K562 (cell line): Measurements from ENCODE around the gene FADS6. TPM values are rescaled to one million over a fixed set of nuclear protein-coding genes. Genes with fewer than 3 reads are reported as not detected.

Source experiments
- ATAC-seq: fragments of 200-7000 bp; cut with Tn5 transposase; 3 replicates; pipeline ENCODE4 v1.9.1; 2020; ENCODE audit warnings: moderate library complexity
- BruUV-seq: library from RNA; stranded (reverse); fragments of 400-500 nt; replicated peaks from 2 replicates; lab custom pipeline; 2021; lab: Mats Ljungman, UMichigan
- CTCF ChIA-PET: fragments of 300-600 bp; formaldehyde crosslinking; extraction: SDS; loops from one replicate; lab custom pipeline; 2021; ENCODE audit warnings: low intra/inter-chr PET ratio; lab: Yijun Ruan, JAX
- POLR2A ChIA-PET: fragments of 300-600, 350-650 bp; sonication (Branson Sonifier 250); formaldehyde crosslinking; extraction: SDS; loops from one replicate; lab custom pipeline; 2021; ENCODE audit warnings: antibody characterized with exemption, inconsistent platforms; lab: Yijun Ruan, JAX
- DNase-seq, 4 experiments: peaks; one replicate each; pipeline versions ENCODE4 v3.0.0 to v3.0.0-alpha.2; 2011 to 2018; ENCODE audit warnings: low spot score in 3 of 4, mixed read lengths in 3 of 4; ENCODE audit errors: extremely low read depth in 1 of 4
- FAIRE-seq: peaks from 2 replicates; lab custom pipeline; 2011; peaks lifted over from hg19 to GRCh38; lab: Jason Lieb, UNC
- H2AFZ ChIP-seq: 2 replicates; pipeline ENCODE4 v1.6.0; 2011; ENCODE audit warnings: low read depth, low read length, control low read depth, inconsistent platforms
- H3K27ac ChIP-seq: fragments of 200-600 bp; 3 replicates; pipeline ENCODE4 v1.8.0; 2011; ENCODE audit warnings: low read depth, mild to moderate bottlenecking, control low read depth, inconsistent platforms, low read length, moderate library complexity, mixed read lengths; ENCODE audit errors: extremely low read depth
- H3K27me3 ChIP-seq, 2 experiments: fragments of 300-600 bp in 1 of 2; 2 replicates in 1 of 2; 3 replicates in 1 of 2; pipeline versions ENCODE4 v1.6.0 to v1.8.0; 2011; ENCODE audit warnings: inconsistent platforms in 2 of 2, low read length in 2 of 2, mild to moderate bottlenecking in 1 of 2, mixed read lengths in 1 of 2, moderate library complexity in 1 of 2; ENCODE audit not compliant: control insufficient read depth in 2 of 2, insufficient read depth in 2 of 2
- H3K36me3 ChIP-seq: fragments of 300-600 bp; 3 replicates; pipeline ENCODE4 v1.8.0; 2011; ENCODE audit warnings: mild to moderate bottlenecking, low read length, inconsistent platforms; ENCODE audit not compliant: control insufficient read depth, insufficient read depth
- H3K4me1 ChIP-seq, 2 experiments: fragments of 200-600 bp in 1 of 2; replicated peaks in 1 of 2; 2 replicates in 1 of 2; 3 replicates in 1 of 2; pipeline versions ENCODE4 v1.5.1 to v1.8.0; 2011; ENCODE audit warnings: inconsistent platforms in 2 of 2, low read length in 2 of 2, mild to moderate bottlenecking in 1 of 2, mixed read lengths in 1 of 2, moderate library complexity in 1 of 2; ENCODE audit not compliant: control insufficient read depth in 2 of 2, insufficient read depth in 2 of 2
- H3K4me2 ChIP-seq: 2 replicates; pipeline ENCODE4 v1.6.1; 2011; ENCODE audit warnings: low read length, control low read depth, inconsistent platforms, mixed read lengths; ENCODE audit not compliant: insufficient read depth
- H3K4me3 ChIP-seq: fragments of 200-600 bp; sonication (generic), shearing (Covaris generic); 2 replicates; pipeline ENCODE4 v1.5.1; 2016; ENCODE audit warnings: control low read depth, inconsistent platforms
- H3K79me2 ChIP-seq: fragments of 200-600 bp; 3 replicates; pipeline ENCODE4 v1.8.0; 2011; ENCODE audit warnings: low read length, inconsistent platforms; ENCODE audit not compliant: control insufficient read depth, insufficient read depth
- H3K9ac ChIP-seq, 2 experiments: 2 replicates each; pipeline versions ENCODE4 v1.6.0 to v1.6.1; 2011; ENCODE audit warnings: low read depth in 2 of 2, low read length in 2 of 2, control low read depth in 1 of 2, inconsistent platforms in 1 of 2, mild to moderate bottlenecking in 1 of 2, mixed read lengths in 1 of 2; ENCODE audit not compliant: insufficient read depth in 1 of 2
- H3K9me1 ChIP-seq: one replicate; pipeline ENCODE4 v1.6.0; 2011; ENCODE audit warnings: inconsistent platforms, mild to moderate bottlenecking, low read length, moderate library complexity; ENCODE audit not compliant: control insufficient read depth, insufficient read depth
- H3K9me3 ChIP-seq: replicated peaks from 2 replicates; pipeline ENCODE4 v1.5.1; 2011; ENCODE audit warnings: low read depth, low read length, inconsistent platforms; ENCODE audit not compliant: control insufficient read depth, insufficient read depth
- H4K20me1 ChIP-seq: replicated peaks from 2 replicates; pipeline ENCODE4 v1.6.1; 2011; ENCODE audit warnings: low read length, inconsistent platforms, mixed read lengths; ENCODE audit not compliant: control insufficient read depth, insufficient read depth
- PRPF4 ChIP-seq: fragments of 200-400 bp; formaldehyde crosslinking; IDR thresholded peaks from one replicate; pipeline ENCODE4 v1.6.1; 2017; ENCODE audit warnings: low read length, low read depth, mild to moderate bottlenecking; ENCODE audit not compliant: insufficient read depth, poor library complexity, severe bottlenecking
- TFAM ChIP-seq: fragments of 250-450 bp; sonication (Bioruptor Pico); conservative IDR thresholded peaks from 2 replicates; pipeline ENCODE4 v1.5.0; 2021; ENCODE audit warnings: mild to moderate bottlenecking, moderate library complexity
- ZBTB33 ChIP-seq: sonication (generic); formaldehyde crosslinking; IDR thresholded peaks from 2 replicates; pipeline ENCODE4 v1.8.1; 2023; ENCODE audit warnings: mild to moderate bottlenecking, missing genetic modification reagents
- WGBS: fragments of 100-300 bp; shearing (Covaris generic); methylation state at CpG from one replicate; pipeline ENCODE4 v1.1.6; 2016; ENCODE audit warnings: low coverage, mixed read lengths; ENCODE audit not compliant: insufficient coverage; ENCODE audit errors: missing lambda C conversion rate; 5-methylcytosine and 5-hydroxymethylcytosine counted together
- in situ Hi-C: fragments of 300-500 bp; cut with MboI; formaldehyde crosslinking; loops from 4 replicates; pipeline ENCODE4 v1.15.0; 2018; ENCODE audit warnings: inconsistent platforms, mixed read lengths
- intact Hi-C: fragments of 100-400 bp; cut with micrococcal nuclease; formaldehyde crosslinking; loops from 2 replicates; pipeline ENCODE4 v1.14.2; 2022
- polyA plus RNA-seq, 8 experiments: library from polyadenylated mRNA; depleted of rRNA in 4 of 8; stranded (reverse) in 5 of 8; unstranded in 3 of 8; fragments of >200 nt; fragmentation: Nextera tagmentation in 2 of 8; fragmentation: Illumina TruSeq in 1 of 8; extraction: Ambion mirVana in 2 of 8; extraction: Trizol in 1 of 8; gene quantifications; 2 replicates each; pipeline versions ENCODE4 v1.2.1 to v1.2.3, GENCODE V29; 2011 to 2014; ENCODE audit warnings: inconsistent platforms in 1 of 8, missing spikeins in 1 of 8
- total RNA-seq, 7 experiments: library from RNA; depleted of rRNA in 6 of 7; stranded (reverse); fragments of >200 nt in 6 of 7; fragmentation: Illumina TruSeq in 2 of 7; extraction: Trizol in 2 of 7; gene quantifications; 2 replicates each; pipeline versions ENCODE4 v1.2.1 to v1.2.3, GENCODE V29; 2011 to 2021; ENCODE audit warnings: low replicate concordance in 1 of 7

FADS6 gene
- total and polyA plus RNA-seq, 9 of the 15 experiments (the other 6 are each of a cell fraction or from before 2014, with no cell fraction given), result 0.18 to 0.22 TPM; not detected in 7

GRCh38 chr17:74921026-74921681 is 27.7 kb upstream of the FADS6 start:
- H3K4me1 ChIP-seq, result peaks cover 18 to 66% of the 10 kb centered on the region in 2 experiments
- no peaks in the 10 kb centered on the region for H3K79me2 ChIP-seq
- 55% methylated on average over 12 of the region's 19 CpGs for WGBS
- no peak overlapping the region for H3K4me3 ChIP-seq
- FAIRE-seq (no peak), ATAC-seq (no peak), DNase-seq (no peak)
- intact Hi-C loops, result loop anchor here (10.0 kb wide), 1 partner anchor 84 kb away; no protein-coding TSS in a partner anchor
- H3K36me3 ChIP-seq, result no peaks in the 10 kb centered on the region
- H4K20me1 ChIP-seq, result no peaks in the 10 kb centered on the region
- H3K9me1 ChIP-seq, result no peaks in the 10 kb centered on the region
- TF ChIP-seq PRPF4 (no peak), TFAM (CRISPR knock-in tag) (no peak), ZBTB33 (CRISPR knock-in tag) (0 out of 2 replicates have a peak, but pooled peaks have one; percentile 34)
- no TSS peak for BruUV-seq
- no peaks in the 10 kb centered on the region for H3K9me3 ChIP-seq
- H3K4me2 ChIP-seq, result no peak overlapping the region
- peak overlapping the region in 1 of 2 experiments; percentile 59; a peak in 2 of 4 replicates for H3K9ac ChIP-seq
- no peak overlapping the region for H3K27ac ChIP-seq
- in situ Hi-C loops, result loop anchor here (5.0 kb wide), 1 partner anchor 36 kb away; no protein-coding TSS in a partner anchor
- H3K27me3 ChIP-seq, result peaks cover 9 to 25% of the 10 kb centered on the region in 2 experiments; a peak in 4 of 5 replicates
- ChIA-PET CTCF (interaction anchor here (5.8 kb wide), 1 partner anchor 38 kb away, joined by 86 read pairs; no protein-coding TSS in a partner anchor), POLR2A (interaction anchor here (0.5 to 1.5 kb wide), 4 partner anchors 30 to 71 kb away, joined by 3 to 5 read pairs (median 4); partner anchors contain the start of gene FDXR)
- H2AFZ ChIP-seq, result no peak overlapping the region
